Measurements from ENCODE around the gene UBE2A.

UBE2A gene

DNA sequence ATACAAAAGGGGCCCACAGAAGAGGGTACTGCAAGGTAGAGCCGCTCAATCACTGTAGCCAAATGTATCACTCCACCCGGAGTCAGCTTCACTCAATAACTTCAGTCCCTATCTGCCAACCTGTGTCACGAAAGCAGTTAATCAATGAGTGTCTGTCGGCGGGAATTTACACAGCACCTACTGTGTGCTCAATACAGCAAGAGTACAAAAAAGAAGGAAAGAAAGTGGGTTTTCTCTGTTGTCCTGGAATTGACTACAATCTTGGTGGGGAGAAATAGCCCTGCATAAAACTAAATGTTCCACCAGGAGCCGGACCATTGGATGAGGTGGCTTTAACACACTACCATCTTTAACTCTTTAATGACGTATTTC is 32.6 kb downstream of the UBE2A start:
- no peak for DNase-seq (ENCODE audit: low spot score)

DNA sequence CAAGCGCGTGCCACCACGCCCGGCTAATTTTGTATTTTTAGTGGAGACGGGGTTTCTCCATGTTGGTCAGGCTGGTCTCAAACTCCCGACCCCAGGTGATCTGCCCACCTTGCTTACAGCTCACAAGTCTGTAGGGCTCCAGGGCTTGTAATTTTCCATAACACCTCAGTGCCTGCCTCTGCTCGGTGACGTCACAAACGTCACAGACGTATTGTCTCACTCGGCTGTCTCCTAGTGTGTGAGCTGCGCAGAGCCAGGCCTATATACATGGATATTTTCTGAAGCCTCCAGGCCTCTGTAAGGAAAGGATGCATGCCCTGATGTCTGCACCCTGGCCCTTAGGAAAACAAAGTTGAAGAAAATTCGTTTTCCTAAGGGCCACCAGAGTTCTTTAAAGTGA is 40.4 kb downstream of the UBE2A start:
- no peak for DNase-seq (ENCODE audit: low spot score)

DNA sequence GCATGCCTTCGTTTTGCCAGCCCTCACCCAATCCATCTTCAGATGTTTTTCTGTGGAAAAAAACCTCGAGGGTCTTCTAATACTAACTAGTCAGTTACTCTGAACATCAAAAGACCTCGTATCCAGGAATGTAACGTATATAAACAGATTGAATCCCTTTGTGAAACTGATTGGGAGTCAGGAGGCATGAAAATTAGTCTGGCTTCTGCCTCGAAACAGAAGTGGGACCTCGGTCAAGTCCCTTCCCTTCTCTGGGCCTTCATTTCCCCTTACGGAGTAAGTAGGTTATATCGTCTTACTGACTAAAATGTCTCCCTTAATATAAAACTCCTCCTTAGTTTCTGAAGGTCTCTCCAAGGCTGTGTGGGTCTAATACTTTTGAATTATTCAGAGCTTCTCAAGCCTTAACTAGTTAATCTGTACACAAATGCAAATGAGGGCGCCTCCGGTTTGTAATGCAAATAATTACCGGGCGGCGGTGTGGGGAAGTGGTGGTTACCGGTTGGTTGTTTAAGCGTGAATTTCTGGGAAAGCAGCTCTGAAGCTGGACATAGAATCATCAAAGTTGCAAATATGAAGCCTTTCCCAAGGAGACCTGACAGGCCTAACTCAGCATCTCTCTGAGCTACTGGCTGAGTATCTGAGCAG is 43.3 kb downstream of the UBE2A start:
- DNase-seq (ENCODE audit: low spot score): no peak

DNA sequence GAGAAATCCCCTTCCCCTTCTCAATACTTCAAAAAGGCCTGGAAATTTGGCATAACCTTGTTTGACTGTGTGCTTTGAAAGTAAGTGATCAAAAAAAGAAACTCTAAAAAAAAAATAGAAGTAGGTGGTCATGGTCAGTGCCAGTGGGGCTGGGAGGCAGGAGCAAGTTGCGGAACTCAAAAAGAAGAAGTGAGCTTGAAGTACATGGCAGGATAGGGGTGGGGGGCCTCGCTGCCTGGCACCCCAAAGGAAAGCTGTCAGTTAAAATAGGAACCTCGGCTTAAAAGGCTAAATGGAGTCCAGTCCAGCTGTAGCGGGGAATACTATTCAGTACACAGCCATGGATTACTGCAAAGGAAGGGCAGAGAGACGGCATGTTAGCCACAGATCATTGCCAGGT is 44.1 kb downstream of the UBE2A start:
- DNase-seq (ENCODE audit: low spot score): no peak

DNA sequence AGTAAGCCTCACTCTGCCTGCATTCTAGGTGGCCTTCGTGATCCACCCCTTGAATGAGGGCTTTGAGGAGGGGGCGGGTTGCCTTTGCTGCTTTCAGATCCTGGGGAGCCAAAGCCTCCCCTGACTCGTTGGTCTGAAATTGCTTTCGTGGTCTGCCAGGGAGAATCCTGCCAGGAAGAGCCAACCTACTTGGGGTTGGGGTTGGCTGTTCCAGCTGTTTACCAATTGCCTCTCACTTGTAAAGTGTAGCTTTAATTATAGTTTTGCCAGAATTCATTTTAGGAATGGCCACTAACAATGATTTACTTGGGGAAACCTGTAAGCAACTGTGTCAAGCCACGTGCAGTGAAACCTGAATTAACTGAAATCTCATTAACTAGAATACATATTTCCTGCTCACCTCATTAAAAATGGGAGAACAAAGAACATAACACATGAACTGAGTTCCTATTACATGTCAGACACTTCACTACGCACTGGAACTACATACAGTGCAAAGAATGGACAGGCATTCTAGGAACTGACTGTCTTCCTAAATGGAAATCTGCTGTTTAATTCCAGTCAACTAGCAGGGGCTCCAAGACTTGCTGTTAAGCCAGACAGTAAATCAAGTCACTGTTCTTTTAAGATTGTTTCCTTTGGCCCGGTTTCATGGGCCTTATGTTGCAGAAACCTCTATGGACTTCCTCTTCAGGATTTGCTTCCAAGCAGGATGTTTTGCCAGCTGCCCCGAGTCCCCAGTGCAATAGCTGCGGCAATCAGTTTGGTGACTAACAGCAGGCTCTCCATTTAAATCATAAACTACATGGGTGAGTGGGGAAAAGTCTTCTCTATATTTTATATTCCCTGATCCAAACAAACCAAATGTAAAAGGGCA is 48.2 kb downstream of the UBE2A start:
- DNase-seq (ENCODE audit: low spot score): no peak

DNA sequence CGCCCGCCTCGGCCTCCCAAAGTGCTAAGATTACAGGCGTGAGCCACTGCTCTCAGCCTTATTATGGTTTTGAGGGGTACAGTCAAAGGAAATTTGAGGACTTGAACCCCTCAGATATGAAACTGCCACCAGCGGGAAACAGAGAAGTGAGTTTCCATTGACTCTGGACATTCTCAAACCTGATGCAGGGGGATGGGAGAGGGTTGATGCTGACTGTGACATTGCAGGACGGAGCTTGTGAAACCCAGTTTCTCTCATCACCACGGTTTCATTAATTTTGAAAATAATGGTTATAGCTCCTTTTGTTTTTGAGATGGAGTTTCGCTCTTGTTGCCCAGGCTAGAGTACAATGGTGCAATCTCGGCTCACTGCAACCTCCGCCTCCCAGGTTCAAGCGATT is 50.1 kb downstream of the UBE2A start:
- no peak for DNase-seq (ENCODE audit: low spot score)

DNA sequence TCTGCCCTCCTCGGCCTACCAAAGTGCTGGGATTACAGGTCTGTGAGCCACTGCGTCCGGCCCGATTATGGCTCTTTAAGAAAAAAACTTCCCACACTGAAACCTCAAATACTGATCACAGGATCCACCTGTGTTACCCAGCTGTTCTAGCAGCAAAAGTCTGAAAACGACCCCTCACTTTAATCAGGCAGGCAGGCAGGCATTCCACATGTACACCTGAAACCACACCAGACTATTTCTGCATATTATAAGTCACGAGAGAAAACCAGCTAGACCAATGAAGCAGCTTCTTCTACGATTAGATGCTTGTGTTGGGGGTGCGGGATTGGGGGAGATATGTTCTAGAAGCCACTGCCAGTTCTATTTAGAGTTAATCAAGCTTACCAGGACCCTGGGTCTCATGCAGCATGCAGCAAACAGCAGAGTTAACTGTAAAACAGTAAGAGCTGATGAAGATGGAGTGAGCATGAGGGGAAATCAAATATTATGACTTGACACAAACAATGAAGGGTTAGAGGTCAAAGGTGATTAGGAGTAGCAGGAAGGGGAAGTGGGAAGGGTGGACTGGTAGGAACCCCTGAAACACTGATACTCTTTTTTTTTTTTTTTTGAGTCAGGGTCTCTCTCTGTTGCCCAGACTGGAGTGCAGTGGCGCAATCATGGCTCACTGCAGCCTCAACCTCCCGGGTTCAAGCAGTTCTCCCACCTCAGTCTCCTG is 50.7 kb downstream of the UBE2A start:
- DNase-seq (ENCODE audit: low spot score): no peak

DNA sequence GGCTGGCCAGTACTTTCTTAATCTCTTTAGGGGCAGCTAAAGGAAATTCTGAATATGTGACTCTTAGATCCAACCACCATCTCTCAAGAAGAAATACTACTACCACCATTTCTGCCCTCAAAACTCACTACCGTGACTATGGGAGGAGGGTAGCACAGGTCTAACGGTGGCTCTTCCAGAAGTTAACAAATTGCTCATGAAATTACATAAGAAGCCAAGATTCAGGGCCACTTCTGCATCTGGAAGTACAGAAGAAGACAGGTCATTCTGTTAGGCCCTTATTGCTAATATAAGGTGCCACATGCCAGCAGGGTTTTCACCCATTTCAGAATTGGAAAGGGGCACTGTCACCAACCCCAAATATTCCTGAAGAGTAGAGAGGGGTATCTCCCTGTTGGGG is 51.5 kb downstream of the UBE2A start:
- no peak for DNase-seq (ENCODE audit: low spot score)
